ENCODE data around the gene SIM1.

Gene SIM1

GRCh38 chr6:100464903-100465700 is at the start of gene SIM1:
Gene SIM1 (minus strand): TSS chr6:100464921. CDS start chr6:100463468, 1,453 bp downstream.
- peak; percentile 67 for DNase-seq

GRCh38 chr6:100512203-100512862 is 47.6 kb upstream of the SIM1 start:
- DNase-seq, result no peak

GRCh38 chr6:100509101-100509500 is 44.4 kb upstream of the SIM1 start:
- DNase-seq, result no peak

GRCh38 chr6:100506651-100507050 is 41.9 kb upstream of the SIM1 start:
- DNase-seq, result no peak

GRCh38 chr6:100504786-100505737 is 40.3 kb upstream of the SIM1 start:
- DNase-seq, result no peak

GRCh38 chr6:100503043-100503705 is 38.5 kb upstream of the SIM1 start:
- no peak for DNase-seq

GRCh38 chr6:100493206-100493888 is 28.6 kb upstream of the SIM1 start:
- DNase-seq, result no peak

GRCh38 chr6:100491952-100492670 is 27.4 kb upstream of the SIM1 start:
- no peak for DNase-seq

GRCh38 chr6:100490065-100490464 is 25.3 kb upstream of the SIM1 start:
- no peak for DNase-seq

- no peak for DNase-seq
These were observed 23.5 kb upstream of the SIM1 start for GRCh38 chr6:100488244-100488643.

- no peak for DNase-seq
These were observed 22.9 kb upstream of the SIM1 start for GRCh38 chr6:100487638-100488037.

- no peak for DNase-seq
These were observed 20.5 kb upstream of the SIM1 start for GRCh38 chr6:100485268-100485667.

GRCh38 chr6:100484474-100484873 is 19.8 kb upstream of the SIM1 start:
- no peak for DNase-seq

- no peak for DNase-seq
These were observed 18.0 kb upstream of the SIM1 start for GRCh38 chr6:100482698-100483097.

GRCh38 chr6:100479179-100480035 is 14.7 kb upstream of the SIM1 start:
- no peak for DNase-seq

- no peak for DNase-seq
These were observed 11.0 kb upstream of the SIM1 start for GRCh38 chr6:100475554-100476320.

- DNase-seq, result no peak
These were observed 8.5 kb upstream of the SIM1 start for GRCh38 chr6:100473182-100473581.

GRCh38 chr6:100472674-100473073 is 8.0 kb upstream of the SIM1 start:
- no peak for DNase-seq

- DNase-seq, result no peak
These were observed 5.8 kb upstream of the SIM1 start for GRCh38 chr6:100470422-100471120.

All from NCI-H1092 (cell line).